ENCODE data around the gene OR2J1.

Gene OR2J1

GRCh38 chr6:29099190-29099589 is at the start of gene OR2J1:
TSS of gene OR2J1 (plus strand) at chr6:29099490. CDS start at chr6:29100943, 1,453 bp downstream.
- no peak for DNase-seq (ENCODE audit: low spot score)
- TF ChIP-seq CTCF (conservative IDR thresholded peaks at IDR 0.05; ENCODE audit: low read depth), result no peak
- H3K27ac ChIP-seq, result no peak within 1 kb of the TSS
- ChIA-PET CTCF (no interaction called here), POLR2A (ENCODE audit: low non-redundant PET) (no interaction called here)

- ChIA-PET POLR2A (ENCODE audit: low non-redundant PET) (no interaction called here), CTCF (no interaction called here)
- no peak for DNase-seq (ENCODE audit: low spot score)
- no peak for TF ChIP-seq CTCF (conservative IDR thresholded peaks at IDR 0.05; ENCODE audit: low read depth)
- no peak overlapping the region for H3K27ac ChIP-seq
Observed at GRCh38 chr6:29051680-29052079, 47.6 kb upstream of the OR2J1 start.

GRCh38 chr6:29071831-29072723 is 27.2 kb upstream of the OR2J1 start:
- ChIA-PET CTCF (interaction anchor here (0.6 to 1.5 kb wide), 3 partner anchors 17 to 406 kb away, joined by 4 to 5 read pairs (median 4); no protein-coding TSS in a partner anchor), POLR2A (ENCODE audit: low non-redundant PET) (no interaction called here)
- peak; percentile 24 for TF ChIP-seq CTCF (conservative IDR thresholded peaks at IDR 0.05; ENCODE audit: low read depth)
- no peak overlapping the region for H3K27ac ChIP-seq
- peak; percentile 44 for DNase-seq (ENCODE audit: low spot score)

GRCh38 chr6:29079203-29079602 is 20.1 kb upstream of the OR2J1 start:
- POLR2A ChIA-PET (ENCODE audit: low non-redundant PET), result no interaction called here
- CTCF ChIA-PET, result no interaction called here
- no peak for TF ChIP-seq CTCF (conservative IDR thresholded peaks at IDR 0.05; ENCODE audit: low read depth)
- H3K27ac ChIP-seq, result no peak overlapping the region
- DNase-seq (ENCODE audit: low spot score), result no peak

GRCh38 chr6:29081312-29081711 is 18.0 kb upstream of the OR2J1 start:
- TF ChIP-seq CTCF (conservative IDR thresholded peaks at IDR 0.05; ENCODE audit: low read depth), result no peak

GRCh38 chr6:29082457-29082856 is 16.8 kb upstream of the OR2J1 start:
- DNase-seq (ENCODE audit: low spot score), result no peak
- POLR2A ChIA-PET (ENCODE audit: low non-redundant PET), result no interaction called here
- no peak for TF ChIP-seq CTCF (conservative IDR thresholded peaks at IDR 0.05; ENCODE audit: low read depth)
- CTCF ChIA-PET, result no interaction called here
- no peak overlapping the region for H3K27ac ChIP-seq

More at GRCh38 chr6:29081312-29081711, 18.0 kb upstream of the OR2J1 start:
- no peak overlapping the region for H3K27ac ChIP-seq
- DNase-seq (ENCODE audit: low spot score), result no peak
- POLR2A ChIA-PET (ENCODE audit: low non-redundant PET), result no interaction called here
- CTCF ChIA-PET, result no interaction called here

Data from RWPE1 (cell line).